VCaP (cell line): ENCODE measurements around the gene OTOP2.

Experiments used
- H3K27ac ChIP-seq: fragments of 450-650 bp; 2 replicates; pipeline ENCODE4 v1.5.1; 2017
- CTCF ChIP-seq: fragments of 450-650 bp; conservative IDR thresholded peaks from 2 replicates; pipeline ENCODE4 v1.5.1; 2017; ENCODE audit warnings: mild to moderate bottlenecking, moderate library complexity

The OTOP2 gene

GRCh38 chr17:74892974-74893911 is 30.8 kb upstream of the OTOP2 start, which contains the start of gene FADS6:
FADS6 (minus strand) TSS chr17:74893633; CDS start chr17:74893595, 38 bp downstream.
- no peak within 1 kb of the TSS; the same call in 1 of the 2 replicates for H3K27ac ChIP-seq
- TF ChIP-seq CTCF = no peak

GRCh38 chr17:74893936-74894671 is 30.0 kb upstream of the OTOP2 start:
- no peak for TF ChIP-seq CTCF

GRCh38 chr17:74898376-74898946 is 25.6 kb upstream of the OTOP2 start:
- H3K27ac ChIP-seq = no peak overlapping the region
- TF ChIP-seq CTCF = no peak

More at GRCh38 chr17:74893936-74894671, 30.0 kb upstream of the OTOP2 start:
- H3K27ac ChIP-seq = no peak overlapping the region

GRCh38 chr17:74900208-74900607 is 23.9 kb upstream of the OTOP2 start:
- no peak overlapping the region for H3K27ac ChIP-seq
- TF ChIP-seq CTCF = no peak

GRCh38 chr17:74901353-74902135 is 22.5 kb upstream of the OTOP2 start:
- no peak overlapping the region for H3K27ac ChIP-seq
- TF ChIP-seq CTCF = no peak

- TF ChIP-seq CTCF = no peak
- no peak overlapping the region for H3K27ac ChIP-seq
These were observed 21.0 kb upstream of the OTOP2 start for GRCh38 chr17:74903034-74903433.
